GM12874 (cell line): Measurements from ENCODE around the gene DMAP1.

Experiments used
- TF ChIP-seq, protein P1 (sequence below): IDR thresholded peaks from 2 replicates; pipeline ENCODE4 v1.5.1; 2011; ENCODE audit warnings: low read depth, mild to moderate bottlenecking, control low read depth, low read length, moderate library complexity; ENCODE audit not compliant: insufficient read depth

Gene DMAP1

DNA sequence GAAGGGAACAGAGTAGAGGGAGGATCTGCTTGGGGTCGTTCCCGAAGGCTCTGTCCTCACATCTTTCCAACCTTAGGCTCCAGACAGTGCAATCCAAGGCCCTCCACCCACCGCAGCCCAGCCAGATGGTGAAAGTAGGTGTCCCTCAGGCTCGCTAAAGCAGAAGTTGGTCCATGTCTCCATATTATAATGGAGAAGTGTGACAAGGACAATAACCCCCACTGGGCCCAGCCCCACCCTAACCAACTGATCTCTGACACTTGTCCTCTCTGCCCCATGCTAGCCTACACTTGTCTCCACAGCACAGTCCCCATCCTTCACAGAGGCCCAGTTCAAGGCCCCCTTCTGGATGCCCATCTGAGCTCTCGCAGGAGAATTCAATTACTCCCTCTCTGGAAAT lies 48.7 kb downstream of the DMAP1 start:
- TF ChIP-seq, protein P1, sequence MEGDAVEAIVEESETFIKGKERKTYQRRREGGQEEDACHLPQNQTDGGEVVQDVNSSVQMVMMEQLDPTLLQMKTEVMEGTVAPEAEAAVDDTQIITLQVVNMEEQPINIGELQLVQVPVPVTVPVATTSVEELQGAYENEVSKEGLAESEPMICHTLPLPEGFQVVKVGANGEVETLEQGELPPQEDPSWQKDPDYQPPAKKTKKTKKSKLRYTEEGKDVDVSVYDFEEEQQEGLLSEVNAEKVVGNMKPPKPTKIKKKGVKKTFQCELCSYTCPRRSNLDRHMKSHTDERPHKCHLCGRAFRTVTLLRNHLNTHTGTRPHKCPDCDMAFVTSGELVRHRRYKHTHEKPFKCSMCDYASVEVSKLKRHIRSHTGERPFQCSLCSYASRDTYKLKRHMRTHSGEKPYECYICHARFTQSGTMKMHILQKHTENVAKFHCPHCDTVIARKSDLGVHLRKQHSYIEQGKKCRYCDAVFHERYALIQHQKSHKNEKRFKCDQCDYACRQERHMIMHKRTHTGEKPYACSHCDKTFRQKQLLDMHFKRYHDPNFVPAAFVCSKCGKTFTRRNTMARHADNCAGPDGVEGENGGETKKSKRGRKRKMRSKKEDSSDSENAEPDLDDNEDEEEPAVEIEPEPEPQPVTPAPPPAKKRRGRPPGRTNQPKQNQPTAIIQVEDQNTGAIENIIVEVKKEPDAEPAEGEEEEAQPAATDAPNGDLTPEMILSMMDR = no peak

DNA sequence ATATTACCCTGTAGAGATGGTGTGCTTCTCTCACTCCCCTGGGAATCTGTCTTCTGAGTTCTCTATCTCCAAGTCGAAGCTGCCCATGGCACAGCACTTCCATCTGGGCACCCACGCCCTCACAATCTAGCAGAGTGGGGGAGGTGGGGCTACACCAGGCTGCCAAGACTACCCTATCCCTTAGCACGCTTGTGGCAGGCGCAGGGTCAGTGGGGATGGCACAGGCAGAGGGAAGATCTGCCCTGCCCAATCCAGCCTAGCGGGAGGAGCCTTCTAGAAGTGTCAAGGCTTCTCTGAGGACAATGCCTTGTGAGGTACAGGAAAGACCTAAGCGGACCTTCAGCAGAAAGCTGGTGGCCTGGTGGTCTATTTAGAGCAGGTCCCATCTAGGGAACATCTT lies 49.1 kb downstream of the DMAP1 start:
- TF ChIP-seq, protein P1 = no peak

DNA sequence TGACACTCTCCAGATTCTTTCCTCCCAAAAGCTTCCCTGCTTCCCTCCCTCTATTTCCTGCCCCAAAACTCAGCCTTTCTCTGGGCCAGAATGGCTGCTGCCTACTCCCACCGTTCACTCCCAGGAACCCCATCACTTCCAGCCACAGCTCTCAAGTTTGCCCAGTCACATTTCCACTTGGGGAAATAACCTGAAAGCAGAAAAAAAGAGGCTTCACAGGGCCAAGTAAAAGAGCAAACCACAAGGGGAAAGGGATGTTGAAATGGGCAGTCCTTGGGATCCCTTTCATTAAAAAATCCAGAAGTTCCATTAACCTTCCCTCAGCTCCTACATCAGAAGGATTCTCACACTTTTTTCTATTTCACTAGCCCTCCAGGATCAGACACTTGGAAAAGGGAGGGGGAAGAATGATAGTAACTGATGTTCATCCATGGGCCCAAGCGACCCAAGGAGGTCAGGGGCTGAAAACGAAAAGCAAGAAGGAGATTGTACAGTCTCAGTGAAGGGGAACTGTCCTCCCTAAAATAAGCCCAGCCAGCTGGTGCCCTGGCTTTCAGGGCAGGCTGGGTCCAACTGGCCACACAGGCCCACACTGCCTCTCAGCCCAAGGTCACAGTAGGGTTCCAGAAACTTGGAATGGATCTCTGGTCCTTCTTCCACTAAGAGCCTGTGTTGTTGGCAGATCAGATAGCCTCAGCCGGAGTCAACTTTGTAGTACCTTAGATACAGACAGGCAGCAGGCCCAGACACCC lies 49.7 kb downstream of the DMAP1 start:
- TF ChIP-seq, protein P1 = no peak

DNA sequence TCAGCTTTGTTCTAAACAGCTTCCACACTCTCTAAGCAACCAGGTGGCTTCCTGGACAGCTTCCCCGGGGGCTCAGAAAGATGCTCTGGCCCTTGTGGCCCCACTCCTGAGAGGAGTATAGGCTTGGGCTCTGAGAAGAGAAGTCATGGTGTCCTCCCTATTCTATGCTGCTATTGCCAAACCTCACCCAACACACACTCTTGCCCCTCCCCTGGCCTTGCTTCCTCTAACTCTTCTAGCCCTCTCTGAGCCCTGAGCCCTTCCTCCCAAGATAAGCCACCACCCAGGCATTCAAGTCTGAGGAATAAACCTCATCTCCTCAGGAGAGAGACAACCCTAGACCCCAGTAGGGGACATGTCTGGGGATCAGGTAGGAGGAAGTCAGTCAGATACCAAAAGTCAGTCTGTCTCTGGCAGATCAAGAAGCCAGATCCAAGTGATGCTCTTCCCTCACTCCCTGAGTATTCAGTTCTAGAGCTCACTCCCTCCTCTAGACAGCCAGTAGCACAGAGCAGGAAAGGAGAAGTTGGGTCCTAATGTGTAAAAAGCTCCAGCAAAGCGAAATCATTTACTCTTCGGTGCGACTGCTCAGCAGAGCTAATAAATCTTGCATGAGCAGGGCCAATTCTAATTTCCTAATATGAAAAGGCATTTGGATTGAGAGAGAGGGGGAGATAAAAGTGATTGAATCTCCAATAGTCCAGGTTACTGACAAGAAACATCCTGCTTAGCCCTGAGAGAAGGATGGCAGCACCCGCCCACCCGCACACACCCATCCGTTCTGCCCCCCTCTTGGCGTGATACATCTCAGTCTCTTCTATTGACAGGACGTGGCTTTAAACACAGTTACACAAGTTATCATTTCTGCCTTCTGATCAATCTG lies 50.5 kb downstream of the DMAP1 start:
- TF ChIP-seq, protein P1 = no peak

DNA sequence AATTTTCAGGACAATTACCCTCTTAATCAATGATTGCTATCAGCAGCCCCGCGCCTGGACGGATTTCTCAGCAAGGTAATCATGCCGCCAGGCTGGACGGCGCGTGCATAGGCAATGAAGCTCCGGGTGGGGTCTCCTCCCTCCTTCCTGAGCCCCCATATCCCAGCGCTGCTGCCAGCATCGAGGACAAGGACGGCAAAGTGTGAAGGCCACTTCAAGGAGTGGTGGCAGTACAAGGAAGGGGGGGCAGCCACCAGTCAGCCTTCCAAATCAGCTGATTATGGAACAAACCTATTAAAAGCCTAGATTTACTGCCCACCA lies 51.1 kb downstream of the DMAP1 start:
- TF ChIP-seq, protein P1 = no peak

DNA sequence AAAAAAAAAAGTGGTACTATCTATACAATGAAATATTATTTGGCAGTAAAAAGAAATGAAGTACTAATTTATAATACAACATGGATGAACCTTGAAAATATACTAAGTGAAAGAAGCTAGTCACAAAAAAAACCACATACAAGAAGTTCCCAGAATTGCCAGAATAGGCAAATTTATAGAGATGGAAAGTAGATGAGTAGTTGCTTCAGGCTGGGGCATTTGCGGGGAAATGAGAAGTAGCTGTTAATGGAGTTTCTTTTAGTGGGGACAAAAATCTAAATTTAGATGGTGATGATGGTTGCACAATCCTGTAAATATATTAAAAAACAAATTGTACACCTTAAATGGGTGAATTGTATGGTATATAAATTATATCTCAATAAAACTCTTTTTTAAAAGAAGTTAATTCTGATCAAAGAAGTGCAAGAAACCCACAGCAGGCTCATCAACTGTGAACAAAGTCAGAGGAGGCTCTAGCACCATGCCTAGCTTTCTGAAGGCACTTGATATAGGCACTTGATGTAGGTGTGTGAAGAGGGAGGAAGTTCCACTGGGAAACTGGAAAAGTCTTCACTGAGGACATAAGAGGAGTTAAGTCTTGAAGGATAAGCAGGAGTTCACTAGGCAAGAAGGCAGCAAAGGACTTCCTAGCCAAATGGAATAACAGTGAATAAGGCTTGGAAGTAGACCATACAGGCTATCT lies 52.5 kb downstream of the DMAP1 start:
- TF ChIP-seq, protein P1 = no peak
